A204.1 (cell line): ENCODE results near the gene ZDHHC22.

Source experiments
- FAIRE-seq: peaks from 2 replicates; lab custom pipeline; 2012; peaks lifted over from hg19 to GRCh38; lab: Jason Lieb, UNC

The ZDHHC22 gene

GRCh38 chr14:77126461-77126990 lies 15.1 kb downstream of the ZDHHC22 start:
- no peak for FAIRE-seq

GRCh38 chr14:77125823-77126325 lies 15.7 kb downstream of the ZDHHC22 start:
- no peak for FAIRE-seq

- FAIRE-seq = no peak
Measured at GRCh38 chr14:77125281-77125801, 16.2 kb downstream of the ZDHHC22 start.

GRCh38 chr14:77124345-77125280 lies 17.0 kb downstream of the ZDHHC22 start:
- no peak for FAIRE-seq

GRCh38 chr14:77123381-77124325 lies 17.9 kb downstream of the ZDHHC22 start:
- no peak for FAIRE-seq

- FAIRE-seq = no peak
Measured at GRCh38 chr14:77122526-77123125, 19.0 kb downstream of the ZDHHC22 start.

- no peak for FAIRE-seq
Measured at GRCh38 chr14:77120771-77121743, 20.5 kb downstream of the ZDHHC22 start.

- FAIRE-seq = no peak
Measured at GRCh38 chr14:77119851-77120250, 21.7 kb downstream of the ZDHHC22 start.

GRCh38 chr14:77116172-77116817 lies 25.3 kb downstream of the ZDHHC22 start:
- FAIRE-seq = no peak

GRCh38 chr14:77114609-77115008 lies 27.0 kb downstream of the ZDHHC22 start:
- FAIRE-seq = no peak

- FAIRE-seq = no peak
Measured at GRCh38 chr14:77113644-77114043, 27.9 kb downstream of the ZDHHC22 start.

GRCh38 chr14:77111021-77111420 lies 30.6 kb downstream of the ZDHHC22 start:
- FAIRE-seq = no peak

- FAIRE-seq = no peak
Measured at GRCh38 chr14:77110286-77110685, 31.3 kb downstream of the ZDHHC22 start.

GRCh38 chr14:77109656-77110055 lies 31.9 kb downstream of the ZDHHC22 start:
- FAIRE-seq = no peak

GRCh38 chr14:77108753-77109152 lies 32.8 kb downstream of the ZDHHC22 start:
- FAIRE-seq = no peak

- no peak for FAIRE-seq
Measured at GRCh38 chr14:77107228-77107627, 34.4 kb downstream of the ZDHHC22 start.

- no peak for FAIRE-seq
Measured at GRCh38 chr14:77106666-77107065, 34.9 kb downstream of the ZDHHC22 start.

GRCh38 chr14:77105145-77105939 lies 36.2 kb downstream of the ZDHHC22 start:
- no peak for FAIRE-seq

GRCh38 chr14:77104393-77104792 lies 37.2 kb downstream of the ZDHHC22 start:
- no peak for FAIRE-seq
